ENCODE data around the gene TAS1R1.

Gene TAS1R1
- long read RNA-seq, donor 1, result 0 reads
- long read RNA-seq, donor 2, result 0 reads
- long read RNA-seq, donor 3, result 0 reads
- long read RNA-seq, donor 4, result 0 reads
- long read RNA-seq, donor 5, result 0 reads
- long read RNA-seq, donor 6, result 0 reads
- long read RNA-seq, donor 7, result 0 reads
- long read RNA-seq, donor 8, result 0 reads

DNA sequence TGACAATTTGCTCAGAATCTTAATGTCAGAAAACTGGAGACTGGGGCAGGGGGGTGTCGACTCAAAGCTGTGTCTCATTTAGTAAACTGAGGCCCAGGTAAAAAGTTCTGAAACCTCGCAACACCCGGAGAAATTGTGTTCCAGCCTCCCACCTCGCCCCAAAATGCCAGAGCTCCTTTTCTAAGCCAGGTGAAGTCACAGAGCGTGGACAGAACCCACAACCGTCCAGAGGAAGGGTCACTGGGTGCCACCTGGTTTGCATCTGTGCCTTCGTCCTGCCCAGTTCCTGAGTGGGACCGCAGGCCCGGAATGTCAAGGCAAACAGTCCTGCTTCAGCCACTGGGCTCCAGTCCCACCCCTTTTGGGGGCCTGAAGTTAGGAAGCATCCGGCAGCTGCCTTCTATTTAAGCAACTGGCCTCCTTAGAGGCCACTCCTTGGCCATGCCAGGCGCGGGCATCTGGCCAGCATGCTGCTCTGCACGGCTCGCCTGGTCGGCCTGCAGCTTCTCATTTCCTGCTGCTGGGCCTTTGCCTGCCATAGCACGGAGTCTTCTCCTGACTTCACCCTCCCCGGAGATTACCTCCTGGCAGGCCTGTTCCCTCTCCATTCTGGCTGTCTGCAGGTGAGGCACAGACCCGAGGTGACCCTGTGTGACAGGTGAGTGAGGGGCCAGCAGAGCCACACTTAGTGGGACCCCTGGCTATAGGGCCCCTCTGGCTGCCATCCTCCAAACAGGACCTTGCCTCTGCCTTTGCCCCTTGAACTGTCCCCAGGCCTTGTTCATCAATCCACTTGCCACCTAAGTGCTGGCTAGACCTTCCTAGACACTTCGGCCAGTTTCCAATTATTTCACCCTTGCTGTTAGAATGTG lies at the start of gene TAS1R1:
TAS1R1 (plus strand) TSS at position 401 of the 872 bp plus-strand sequence; CDS start at position 468, 67 bp downstream.
- peak; percentile 26 for DNase-seq

- DNase-seq, result no peak
Measured at GRCh38 chr1:6505367-6506209, 49.5 kb upstream of the TAS1R1 start.

DNA sequence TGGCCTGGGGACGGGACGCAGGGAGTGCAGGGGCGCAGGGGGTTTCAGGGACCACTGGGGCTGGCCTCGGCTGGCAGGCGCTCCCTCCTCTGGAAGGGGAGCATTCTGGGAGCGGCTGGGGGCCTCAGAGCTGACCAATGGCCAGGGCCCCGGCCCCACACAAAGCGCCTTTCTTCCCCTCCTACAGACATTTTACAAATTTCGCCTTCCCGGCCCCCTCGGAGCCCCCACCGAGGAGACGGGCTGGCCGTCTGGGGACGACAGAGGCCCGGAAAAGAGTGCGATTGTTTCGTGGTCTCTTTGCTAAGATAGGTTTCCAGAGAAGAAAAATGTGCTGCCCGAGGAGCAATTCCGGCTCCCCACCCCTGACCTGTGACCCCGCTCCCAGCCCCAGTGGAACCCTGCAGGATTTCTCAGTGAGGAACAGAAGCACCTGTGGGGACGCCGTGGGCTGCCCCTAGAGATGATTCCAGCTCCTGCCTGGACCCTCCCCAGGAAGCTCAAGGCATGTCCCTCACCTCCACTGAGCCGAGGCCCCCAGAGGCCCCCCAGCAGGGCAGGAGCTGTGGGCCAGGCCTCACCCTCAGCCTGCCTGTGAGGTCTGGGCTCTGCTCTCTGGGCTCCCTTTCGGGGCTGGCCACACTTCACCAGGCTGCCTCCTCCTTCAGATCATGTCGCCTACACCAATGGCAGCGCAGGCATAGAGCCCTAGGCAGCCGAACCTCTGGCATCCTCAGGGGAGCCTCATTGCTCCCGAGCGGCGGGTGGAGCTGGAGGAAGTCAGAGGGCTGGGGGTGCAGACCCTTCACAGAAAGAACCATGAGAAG lies 48.7 kb upstream of the TAS1R1 start:
- DNase-seq, result no peak

GRCh38 chr1:6507037-6507428 lies 48.1 kb upstream of the TAS1R1 start:
- no peak for DNase-seq

DNA sequence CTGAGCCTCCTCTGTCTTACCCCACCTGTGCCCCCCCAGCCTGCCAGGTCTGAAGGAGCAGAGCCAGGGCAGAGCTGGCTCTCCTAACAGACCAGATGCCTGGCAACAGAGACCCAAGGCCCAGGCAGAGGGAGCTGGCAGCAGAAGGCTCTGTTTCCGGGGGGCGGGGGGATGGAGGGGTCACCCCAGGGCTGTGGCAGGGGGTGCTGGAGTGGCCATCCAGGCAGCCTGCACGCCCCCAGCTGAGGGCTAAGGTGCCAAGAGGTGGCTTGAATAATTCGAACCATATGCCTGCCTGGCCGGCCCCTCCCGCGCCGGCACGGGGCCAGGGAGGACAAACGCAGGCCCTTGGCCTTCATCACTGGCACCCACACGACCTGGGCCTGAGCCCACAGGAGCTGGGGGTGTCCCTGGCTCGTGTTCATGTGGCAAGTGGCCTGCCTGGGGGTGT lies 47.6 kb upstream of the TAS1R1 start:
- DNase-seq, result no peak

- no peak for DNase-seq
Measured at GRCh38 chr1:6508154-6508815, 46.8 kb upstream of the TAS1R1 start.

DNA sequence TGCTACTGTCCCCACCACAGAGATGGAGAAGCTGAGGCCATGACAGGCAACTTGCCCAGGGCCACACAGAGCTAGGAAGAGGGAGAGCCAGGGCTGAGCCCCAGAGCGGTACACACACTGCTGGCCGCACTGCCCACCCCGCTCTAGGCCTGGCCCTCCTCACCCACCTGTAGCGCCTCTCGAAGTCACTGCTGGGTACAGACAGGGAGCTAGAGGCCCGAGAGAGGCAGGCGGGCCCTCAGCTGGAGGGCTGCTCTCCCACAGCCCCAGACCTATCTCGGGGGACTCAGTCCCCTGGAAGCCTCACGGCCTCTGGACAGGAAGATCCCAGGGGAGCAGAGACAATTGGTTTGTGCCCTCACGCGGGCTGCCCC lies 46.3 kb upstream of the TAS1R1 start:
- no peak for DNase-seq

GRCh38 chr1:6509220-6509918 lies 45.7 kb upstream of the TAS1R1 start:
- DNase-seq, result no peak

DNA sequence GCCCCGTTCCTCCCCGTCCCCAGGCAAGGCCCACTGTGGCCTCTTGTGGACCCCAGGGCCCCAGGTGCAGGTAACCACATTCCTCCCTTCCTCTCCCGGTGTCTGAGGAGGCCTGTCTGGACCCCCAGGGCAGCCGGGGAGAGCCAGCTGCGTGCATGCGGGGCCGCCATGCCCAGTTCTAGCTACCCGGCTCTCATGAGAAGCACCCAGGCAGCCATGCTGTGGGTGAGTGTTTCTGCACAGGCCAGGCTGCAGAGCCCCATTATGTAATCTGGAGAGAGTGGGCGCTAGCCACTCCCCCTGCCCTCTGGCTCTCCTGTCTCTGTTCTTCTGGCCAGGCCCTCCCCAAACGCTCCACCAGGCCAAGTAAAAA lies 45.2 kb upstream of the TAS1R1 start:
- DNase-seq, result no peak

GRCh38 chr1:6510493-6510892 lies 44.6 kb upstream of the TAS1R1 start:
- DNase-seq, result no peak

DNA sequence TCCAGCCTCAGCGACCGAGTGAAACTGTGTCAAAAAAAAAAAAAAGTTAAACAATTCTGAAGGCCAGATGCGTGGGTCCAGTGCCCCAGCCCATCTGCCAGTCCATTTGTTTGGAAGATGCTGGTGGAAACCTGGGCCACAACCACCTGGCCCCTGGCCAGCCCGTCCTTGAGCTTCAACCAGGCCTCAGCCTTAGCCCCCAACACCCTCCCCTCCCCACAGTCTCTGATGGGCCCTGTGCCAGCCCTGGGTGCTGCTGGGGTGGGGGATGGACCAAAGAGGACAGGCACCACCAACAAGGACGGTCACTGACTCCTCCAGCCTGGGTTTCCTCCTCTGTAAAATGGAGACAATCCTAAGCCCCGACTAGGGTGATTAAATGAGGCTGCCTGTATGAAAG lies 44.1 kb upstream of the TAS1R1 start:
- no peak for DNase-seq

- no peak for DNase-seq
Measured at GRCh38 chr1:6511561-6512244, 43.4 kb upstream of the TAS1R1 start.

DNA sequence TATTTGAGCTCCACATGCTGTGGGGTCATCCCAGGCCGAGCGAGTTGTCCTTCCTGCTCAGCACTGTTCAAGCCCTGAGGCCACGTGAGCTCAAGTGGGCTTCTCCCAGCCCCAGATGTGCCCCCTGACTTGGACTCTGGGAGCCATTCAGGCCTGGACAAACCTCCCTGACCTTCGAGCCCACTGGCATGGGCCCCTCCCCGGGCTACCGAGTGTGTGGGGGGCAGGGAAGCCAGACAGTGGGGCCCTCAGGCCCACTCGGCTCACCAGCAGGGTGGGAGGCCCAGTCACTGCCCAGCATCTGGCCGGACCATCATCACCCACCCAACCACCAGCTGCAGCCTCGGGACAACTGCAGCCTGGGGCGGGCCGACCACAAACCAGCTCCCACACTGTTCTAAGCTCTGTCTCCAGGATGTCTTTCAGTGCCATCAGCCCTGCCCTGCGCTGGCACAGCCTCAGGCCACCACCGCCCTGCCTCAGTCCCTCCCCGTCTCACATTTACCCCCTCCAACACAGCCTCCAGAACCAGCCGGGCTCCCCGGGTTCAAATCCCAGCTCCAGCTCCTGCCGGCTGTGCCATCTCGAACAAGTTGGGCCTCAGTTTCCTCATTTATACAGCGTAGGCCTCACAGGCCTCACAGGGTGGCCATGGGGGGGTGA lies 42.7 kb upstream of the TAS1R1 start:
- no peak for DNase-seq

GRCh38 chr1:6512908-6513280 lies 42.2 kb upstream of the TAS1R1 start:
- DNase-seq, result no peak

DNA sequence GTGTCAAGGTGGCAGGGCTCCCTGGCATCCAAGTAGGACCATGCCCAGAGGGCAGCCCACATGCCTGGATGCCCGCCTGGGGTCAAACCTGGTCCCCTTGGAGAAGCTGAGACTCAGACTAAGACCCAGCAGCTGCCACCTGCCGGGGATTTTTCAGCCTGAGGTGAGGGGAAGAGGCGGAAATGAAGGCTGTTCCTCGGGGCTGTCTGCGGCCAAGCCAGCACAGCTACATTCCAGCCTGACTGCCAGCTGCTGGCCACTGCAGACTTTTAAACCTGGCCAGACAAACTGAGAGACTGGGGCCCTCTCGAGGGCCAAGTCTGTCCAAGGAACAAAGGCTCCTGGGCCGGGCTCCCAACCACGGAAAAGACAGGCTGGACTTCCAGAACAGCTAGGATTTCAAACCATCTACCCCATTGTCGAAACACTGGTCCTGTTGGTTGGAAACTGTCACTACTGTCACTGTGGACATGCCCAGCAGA lies 41.7 kb upstream of the TAS1R1 start:
- DNase-seq, result no peak

GRCh38 chr1:6515771-6516170 lies 39.3 kb upstream of the TAS1R1 start:
- no peak for DNase-seq

- DNase-seq, result no peak
Measured at GRCh38 chr1:6517435-6517851, 37.7 kb upstream of the TAS1R1 start.

GRCh38 chr1:6519491-6519934 lies 35.6 kb upstream of the TAS1R1 start:
- no peak for DNase-seq

DNA sequence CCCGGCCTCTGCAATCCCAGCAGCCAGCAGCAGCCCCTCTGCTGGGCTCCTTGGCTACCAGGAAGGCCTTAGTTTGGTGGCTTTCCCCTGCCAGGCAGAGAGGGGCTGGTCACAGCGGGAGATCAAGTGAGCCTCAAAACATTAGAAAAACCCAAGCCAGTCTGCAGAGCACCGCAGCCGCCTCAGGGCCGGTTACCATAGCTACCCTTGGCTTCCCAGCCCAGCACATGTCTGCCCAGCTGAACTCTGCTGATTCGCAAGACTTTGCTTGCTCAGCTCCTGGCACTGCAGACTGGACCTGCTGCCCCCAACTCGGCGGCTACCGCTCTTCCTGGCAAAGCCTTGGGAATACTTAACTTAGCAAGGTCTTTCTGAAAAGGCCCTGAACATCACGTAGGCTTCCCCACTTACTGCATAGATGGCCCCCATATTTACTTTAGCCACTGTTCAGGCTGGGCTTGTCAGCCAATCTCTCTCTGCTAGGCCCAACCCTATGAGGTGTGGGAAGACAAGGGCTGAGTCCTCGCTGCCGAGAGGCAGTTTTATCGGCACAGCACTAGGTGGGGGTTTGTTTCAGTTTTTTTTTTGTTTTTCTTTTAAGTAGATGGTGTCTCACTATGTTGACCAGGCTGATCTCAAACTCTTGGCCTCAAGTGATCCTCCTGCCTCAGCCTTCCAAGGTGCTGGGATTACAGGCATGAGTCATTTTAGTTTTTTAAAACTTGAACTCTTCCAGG lies 35.0 kb upstream of the TAS1R1 start:
- DNase-seq, result peak; percentile 60
